Measurements from ENCODE around the gene SLC35D3.
"Not testable (repeated sequence)": the region's sequence is repeated elsewhere in the genome, so short reads cannot be mapped to it uniquely, and the experiment has no call there.

The SLC35D3 gene

GRCh38 chr6:136947037-136947436 lies 24.9 kb downstream of the SLC35D3 start:
- DNase-seq: no peak
- H3K27me3 Mint-ChIP-seq (ENCODE audit: low read depth, poor library complexity): peaks cover 8% of the 10 kb centered on the region
- H3K9me3 Mint-ChIP-seq: peaks cover 16% of the 10 kb centered on the region
- no peak overlapping the region for H3K4me3 Mint-ChIP-seq
- no peak for TF ChIP-seq CTCF (IDR thresholded peaks at IDR 0.05)
- no peak overlapping the region for H3K27ac Mint-ChIP-seq
- peaks cover 13% of the 10 kb centered on the region for H3K36me3 Mint-ChIP-seq (ENCODE audit: low read depth)
- H3K4me1 Mint-ChIP-seq: no peaks in the 10 kb centered on the region

- not testable (repeated sequence) for H3K27ac Mint-ChIP-seq, DNase-seq, H3K4me1 Mint-ChIP-seq, H3K4me3 Mint-ChIP-seq
- H3K36me3 Mint-ChIP-seq (ENCODE audit: low read depth): peaks cover 13% of the 10 kb centered on the region
- peaks cover 16% of the 10 kb centered on the region for H3K9me3 Mint-ChIP-seq
- H3K27me3 Mint-ChIP-seq (ENCODE audit: low read depth, poor library complexity): peaks cover 14% of the 10 kb centered on the region
Measured at GRCh38 chr6:136949957-136950356, 27.9 kb downstream of the SLC35D3 start.

- no peak for TF ChIP-seq CTCF (IDR thresholded peaks at IDR 0.05)
- Mint-ChIP-seq H3K9me3 (peaks cover 16% of the 10 kb centered on the region), H3K27ac (peak overlapping the region; percentile 68), H3K4me1 (peaks cover 5% of the 10 kb centered on the region), H3K36me3 (ENCODE audit: low read depth) (peaks cover 13% of the 10 kb centered on the region), H3K27me3 (ENCODE audit: low read depth, poor library complexity) (peaks cover 18% of the 10 kb centered on the region), H3K4me3 (no peak overlapping the region)
- no peak for DNase-seq
Measured at GRCh38 chr6:136950436-136951126, 28.5 kb downstream of the SLC35D3 start.

- H3K27me3 Mint-ChIP-seq (ENCODE audit: low read depth, poor library complexity): peaks cover 23% of the 10 kb centered on the region
- H3K36me3 Mint-ChIP-seq (ENCODE audit: low read depth): peaks cover 11% of the 10 kb centered on the region
- H3K9me3 Mint-ChIP-seq: peaks cover 13% of the 10 kb centered on the region
- no peak for TF ChIP-seq CTCF (IDR thresholded peaks at IDR 0.05)
- no peak for DNase-seq
- no peak overlapping the region for H3K27ac Mint-ChIP-seq
- peaks cover 13% of the 10 kb centered on the region for H3K4me1 Mint-ChIP-seq
- H3K4me3 Mint-ChIP-seq: no peak overlapping the region
Measured at GRCh38 chr6:136952714-136953260, 30.7 kb downstream of the SLC35D3 start.

- peaks cover 17% of the 10 kb centered on the region for H3K27me3 Mint-ChIP-seq (ENCODE audit: low read depth, poor library complexity)
- peaks cover 28% of the 10 kb centered on the region for H3K4me1 Mint-ChIP-seq
- no peak overlapping the region for H3K4me3 Mint-ChIP-seq
- TF ChIP-seq CTCF (IDR thresholded peaks at IDR 0.05): no peak
- H3K36me3 Mint-ChIP-seq (ENCODE audit: low read depth): no peaks in the 10 kb centered on the region
- no peaks in the 10 kb centered on the region for H3K9me3 Mint-ChIP-seq
- no peak for DNase-seq
- H3K27ac Mint-ChIP-seq: no peak overlapping the region
Measured at GRCh38 chr6:136955123-136955522, 33.0 kb downstream of the SLC35D3 start.

- H3K4me1 Mint-ChIP-seq: peaks cover 32% of the 10 kb centered on the region
- no peaks in the 10 kb centered on the region for H3K36me3 Mint-ChIP-seq (ENCODE audit: low read depth)
- TF ChIP-seq CTCF (IDR thresholded peaks at IDR 0.05): peak; percentile 27
- no peaks in the 10 kb centered on the region for H3K9me3 Mint-ChIP-seq
- H3K27me3 Mint-ChIP-seq (ENCODE audit: low read depth, poor library complexity): peaks cover 17% of the 10 kb centered on the region
- peak overlapping the region; percentile 30 for H3K27ac Mint-ChIP-seq
- H3K4me3 Mint-ChIP-seq: no peak overlapping the region
- peak; percentile 30 for DNase-seq
Measured at GRCh38 chr6:136956590-136957544, 34.8 kb downstream of the SLC35D3 start.

Data from nephron progenitor cell (in vitro differentiated cells).